ENCODE data around the gene GFRAL. TPM values are rescaled to one million over a fixed set of nuclear protein-coding genes. Genes with fewer than 3 reads are reported as not detected.
A peak's percentile ranks its signal among the peaks of the same experiment; 100 is the strongest.

Gene GFRAL
- total and polyA plus RNA-seq, 2 donors (not counting 1 experiment from before 2014, with no cell fraction given): not detected

GRCh38 chr6:55438203-55438602 is 110.9 kb downstream of the GFRAL start:
- Histone ChIP-seq H3K27ac (ENCODE audit: insufficient read depth, low read length) (no peak overlapping the region), H3K27me3 (ENCODE audit: control insufficient read depth, insufficient read depth, low read length) (no peaks in the 10 kb centered on the region), H3K4me3 (replicated peaks in 1 of 4; ENCODE audit: control extremely low read depth in 1 of 4, insufficient read depth in 1 of 4, low read depth in 3 of 4, low read length in 4 of 4) (no peak overlapping the region), H3K36me3 (ENCODE audit: control insufficient read depth, insufficient read depth, low read length) (no peaks in the 10 kb centered on the region), H3K9me3 (ENCODE audit: control insufficient read depth, insufficient read depth, low read depth, low read length) (no peaks in the 10 kb centered on the region), H3K9ac (ENCODE audit: insufficient read depth, low read length) (no peak overlapping the region), H3K4me1 (ENCODE audit: control insufficient read depth, extremely low read depth, insufficient read depth, low read length) (peaks cover 4% of the 10 kb centered on the region), H2AFZ (ENCODE audit: low read length) (no peak overlapping the region), H3K4me2 (ENCODE audit: extremely low read depth, insufficient read depth, low read length) (no peak overlapping the region), H3K79me2 (ENCODE audit: control insufficient read depth, insufficient read depth, low read length) (no peaks in the 10 kb centered on the region), H4K20me1 (ENCODE audit: control insufficient read depth, extremely low read depth, insufficient read depth, low read length) (no peaks in the 10 kb centered on the region)
- no peak for DNase-seq (ENCODE audit: low read depth in 2 of 2)
- TF ChIP-seq CTCF (conservative IDR thresholded peaks at IDR 0.05 in 1 of 2, IDR thresholded peaks at IDR 0.05 in 1 of 2; ENCODE audit: low read depth in 1 of 2, low read length in 2 of 2) (no peak), EZH2 (IDR thresholded peaks at IDR 0.05; ENCODE audit: low read length, missing control alignments) (no peak)

DNA sequence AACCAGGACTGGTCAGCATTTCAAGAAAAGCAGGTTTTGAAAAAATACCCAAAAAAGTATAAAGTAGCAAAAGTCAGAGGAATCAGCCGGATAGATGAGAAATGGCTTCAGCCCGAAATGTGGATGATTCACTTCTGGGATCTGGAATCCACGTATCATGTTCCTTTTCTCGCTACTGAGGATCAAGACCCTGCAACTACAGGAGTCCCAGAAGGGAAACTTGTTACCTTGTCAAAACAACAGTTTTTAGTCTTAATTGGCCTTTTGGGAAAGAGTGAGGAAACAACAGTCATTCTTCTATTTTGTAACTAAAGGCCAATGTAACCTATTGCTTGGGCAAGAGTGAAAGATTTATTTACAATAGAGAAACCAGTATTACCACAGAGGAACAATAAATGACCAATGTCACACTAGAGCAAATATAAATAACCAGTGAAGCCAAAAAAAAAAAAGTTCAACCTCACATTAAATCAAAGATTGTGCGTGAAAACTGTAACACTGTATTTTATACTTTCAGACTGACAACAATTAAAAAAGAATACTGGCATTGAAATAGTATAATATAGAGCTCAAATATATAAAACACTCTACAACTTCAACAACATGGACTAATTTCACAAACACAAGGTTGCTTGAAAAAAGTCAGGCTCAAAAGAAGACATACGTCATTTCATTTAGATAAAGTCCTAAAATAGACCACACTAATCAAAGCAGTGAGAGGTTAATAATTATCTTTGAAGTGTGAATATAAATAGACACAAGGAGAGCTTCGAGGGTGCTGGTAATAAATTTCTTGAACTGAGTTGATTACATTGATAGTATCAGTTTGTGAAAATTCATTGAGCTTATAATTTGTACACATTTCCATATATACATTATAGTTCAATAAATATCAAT is 116.2 kb downstream of the GFRAL start:
- H3K4me2 ChIP-seq (ENCODE audit: extremely low read depth, insufficient read depth, low read length): no peak overlapping the region

More for the DNA sequence above, 116.2 kb downstream of the GFRAL start:
- TF ChIP-seq CTCF (conservative IDR thresholded peaks at IDR 0.05 in 1 of 2, IDR thresholded peaks at IDR 0.05 in 1 of 2; ENCODE audit: low read depth in 1 of 2, low read length in 2 of 2) (no peak), EZH2 (IDR thresholded peaks at IDR 0.05; ENCODE audit: low read length, missing control alignments) (no peak)
- H2AFZ ChIP-seq (ENCODE audit: low read length): no peak overlapping the region
- no peaks in the 10 kb centered on the region for H3K79me2 ChIP-seq (ENCODE audit: control insufficient read depth, insufficient read depth, low read length)
- H3K9ac ChIP-seq (ENCODE audit: insufficient read depth, low read length): no peak overlapping the region
- H3K9me3 ChIP-seq (ENCODE audit: control insufficient read depth, insufficient read depth, low read depth, low read length): no peaks in the 10 kb centered on the region
- H3K27ac ChIP-seq (ENCODE audit: insufficient read depth, low read length): no peak overlapping the region
- H3K4me3 ChIP-seq (replicated peaks in 1 of 4; ENCODE audit: control extremely low read depth in 1 of 4, insufficient read depth in 1 of 4, low read depth in 3 of 4, low read length in 4 of 4): no peak overlapping the region
- no peaks in the 10 kb centered on the region for H3K36me3 ChIP-seq (ENCODE audit: control insufficient read depth, insufficient read depth, low read length)
- no peaks in the 10 kb centered on the region for H3K4me1 ChIP-seq (ENCODE audit: control insufficient read depth, extremely low read depth, insufficient read depth, low read length)
- H4K20me1 ChIP-seq (ENCODE audit: control insufficient read depth, extremely low read depth, insufficient read depth, low read length): no peaks in the 10 kb centered on the region
- no peaks in the 10 kb centered on the region for H3K27me3 ChIP-seq (ENCODE audit: control insufficient read depth, insufficient read depth, low read length)
- DNase-seq (ENCODE audit: low read depth in 2 of 2): peak in 1 of 2 donors; percentile 2

Measured in fibroblast of lung (primary cell).